ENCODE measurements around the gene PRDM10.

Gene PRDM10

DNA sequence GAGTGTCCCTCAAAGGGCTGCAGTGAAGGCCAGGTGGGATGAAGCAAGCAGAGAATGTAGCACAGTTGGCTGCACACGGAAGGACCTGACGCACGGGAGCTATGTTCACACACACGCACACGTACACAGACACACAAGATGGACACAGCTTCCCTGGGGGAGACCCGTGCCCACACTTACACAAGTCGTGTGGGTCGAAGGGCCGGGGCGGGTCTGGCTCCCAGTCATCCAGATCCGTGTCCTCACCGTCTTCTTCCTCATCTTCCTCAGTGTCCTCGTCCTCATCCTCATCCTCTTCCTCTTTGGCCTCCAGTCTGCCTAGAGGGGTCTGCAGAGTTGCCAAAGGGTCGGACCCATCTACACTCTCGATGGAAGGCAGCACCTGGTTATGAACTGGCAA is 55.7 kb downstream of the PRDM10 start:
- DNase-seq (ENCODE audit: low spot score) = no peak
- FAIRE-seq = no peak

DNA sequence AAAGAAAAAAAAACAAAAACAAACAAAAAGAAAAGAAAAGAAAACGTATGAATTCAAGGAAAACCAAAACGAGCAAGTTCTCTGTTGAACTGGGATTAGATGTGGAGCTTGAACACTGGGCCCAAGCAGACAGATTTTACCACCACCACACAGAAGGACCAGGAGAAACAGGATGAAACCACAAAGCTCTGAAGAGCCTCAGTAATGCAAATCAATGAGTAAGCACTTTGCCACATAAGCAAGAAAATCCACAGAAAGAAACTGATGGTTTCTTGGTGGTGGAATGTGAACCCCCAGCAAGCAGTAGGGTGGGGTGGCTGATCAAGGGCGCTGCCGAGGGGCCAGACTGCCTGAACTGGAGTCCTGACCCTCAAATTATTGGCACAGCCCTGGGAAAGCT is 56.4 kb downstream of the PRDM10 start:
- FAIRE-seq (no peak), DNase-seq (ENCODE audit: low spot score) (no peak)

DNA sequence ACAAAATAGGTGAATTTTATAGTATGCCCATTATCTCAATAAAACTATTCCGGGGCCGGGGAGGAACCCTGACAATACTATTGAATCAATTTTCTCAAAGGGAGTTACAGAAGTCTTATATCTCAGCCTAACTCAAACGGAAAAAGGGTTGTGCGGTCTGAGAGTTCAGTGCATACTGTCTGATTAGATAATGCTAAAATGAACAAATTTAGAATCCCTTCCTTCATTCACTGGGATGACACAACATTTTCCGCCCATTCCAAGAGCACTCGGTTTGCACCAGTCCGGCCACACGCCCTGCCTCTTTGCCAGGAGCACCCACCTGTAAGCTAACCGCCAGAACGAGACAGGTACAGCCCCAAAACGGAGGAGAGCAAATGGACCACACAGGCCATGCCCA is 57.3 kb downstream of the PRDM10 start:
- DNase-seq (ENCODE audit: low spot score) (no peak), FAIRE-seq (no peak)

DNA sequence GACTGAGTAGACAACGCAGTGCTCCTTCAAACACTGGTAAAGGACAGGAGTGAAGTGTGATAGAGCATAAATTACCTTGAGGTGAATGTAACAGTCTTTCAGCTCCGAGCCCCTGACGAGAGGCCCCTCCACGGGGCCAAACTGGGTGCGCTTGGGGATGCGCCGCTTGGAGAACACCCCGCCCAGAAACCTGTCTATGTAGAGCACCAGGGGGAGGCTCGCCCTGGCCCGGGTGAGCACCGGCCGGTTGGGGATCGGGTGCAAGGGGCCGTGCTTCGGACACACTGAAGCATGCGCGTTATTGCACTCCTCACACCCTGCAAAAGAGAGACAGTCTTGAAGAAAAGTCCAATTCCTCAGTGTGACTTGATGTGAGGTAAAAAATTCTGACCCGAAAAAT is 57.9 kb downstream of the PRDM10 start:
- DNase-seq (ENCODE audit: low spot score) (no peak), FAIRE-seq (no peak)

DNA sequence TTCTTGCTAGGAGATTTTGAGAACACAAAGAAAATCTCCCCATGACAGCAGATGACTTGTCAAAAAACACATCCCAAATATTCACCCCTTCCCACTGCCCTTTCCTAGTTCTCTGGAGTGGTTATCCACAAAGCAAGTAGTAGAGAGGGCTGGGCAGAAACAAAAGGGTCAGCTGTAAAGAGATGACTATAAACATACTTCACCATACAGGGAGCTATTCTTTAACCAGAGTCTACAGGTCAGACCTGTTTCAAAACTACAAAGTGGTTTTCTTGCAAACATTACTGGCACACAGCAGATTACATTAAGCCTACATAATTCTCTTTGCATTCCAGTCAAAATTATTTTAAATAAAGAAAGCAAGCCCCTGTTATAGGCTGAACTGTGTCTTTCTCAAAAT is 59.6 kb downstream of the PRDM10 start:
- DNase-seq (ENCODE audit: low spot score) (no peak), FAIRE-seq (no peak)

DNA sequence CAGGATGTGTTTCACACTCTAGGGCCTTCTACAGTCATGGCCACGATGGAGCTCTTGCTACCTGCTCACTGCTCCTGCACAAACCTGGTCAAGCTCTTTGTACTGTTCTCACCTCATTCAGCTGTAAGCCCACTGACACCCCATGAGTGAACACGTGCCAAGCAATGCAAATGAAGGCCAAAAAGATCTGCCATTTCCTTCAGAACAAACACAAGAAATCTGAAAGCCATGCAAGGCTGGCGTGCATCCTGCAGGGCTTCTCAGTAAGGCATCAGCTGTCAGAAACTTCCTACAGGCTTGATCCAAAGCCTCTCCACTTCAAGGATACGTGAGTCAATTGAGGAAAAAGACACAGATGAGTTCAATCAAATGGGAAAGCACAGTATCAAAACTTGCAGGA is 63.1 kb downstream of the PRDM10 start:
- FAIRE-seq (no peak), DNase-seq (ENCODE audit: low spot score) (no peak)

DNA sequence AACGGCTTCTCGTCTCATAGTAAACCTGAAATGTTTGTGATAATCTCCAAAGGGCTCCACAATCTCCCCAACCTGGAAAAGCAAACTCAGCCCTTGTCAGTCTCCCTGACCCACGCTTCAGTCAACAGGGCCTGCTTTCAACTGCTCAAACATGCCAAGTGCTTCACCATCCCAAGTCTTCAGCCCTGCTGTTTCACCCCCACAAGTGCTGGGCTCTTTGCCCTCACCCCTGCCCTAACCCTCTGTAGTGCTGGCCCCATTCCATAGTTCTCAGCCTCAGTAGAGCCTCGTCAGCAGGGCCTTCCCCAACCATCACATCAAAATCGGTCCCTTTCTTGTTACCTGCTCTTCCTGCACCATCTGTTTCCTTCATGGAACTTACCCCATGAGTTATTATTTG is 63.9 kb downstream of the PRDM10 start:
- FAIRE-seq (no peak), DNase-seq (ENCODE audit: low spot score) (no peak)

DNA sequence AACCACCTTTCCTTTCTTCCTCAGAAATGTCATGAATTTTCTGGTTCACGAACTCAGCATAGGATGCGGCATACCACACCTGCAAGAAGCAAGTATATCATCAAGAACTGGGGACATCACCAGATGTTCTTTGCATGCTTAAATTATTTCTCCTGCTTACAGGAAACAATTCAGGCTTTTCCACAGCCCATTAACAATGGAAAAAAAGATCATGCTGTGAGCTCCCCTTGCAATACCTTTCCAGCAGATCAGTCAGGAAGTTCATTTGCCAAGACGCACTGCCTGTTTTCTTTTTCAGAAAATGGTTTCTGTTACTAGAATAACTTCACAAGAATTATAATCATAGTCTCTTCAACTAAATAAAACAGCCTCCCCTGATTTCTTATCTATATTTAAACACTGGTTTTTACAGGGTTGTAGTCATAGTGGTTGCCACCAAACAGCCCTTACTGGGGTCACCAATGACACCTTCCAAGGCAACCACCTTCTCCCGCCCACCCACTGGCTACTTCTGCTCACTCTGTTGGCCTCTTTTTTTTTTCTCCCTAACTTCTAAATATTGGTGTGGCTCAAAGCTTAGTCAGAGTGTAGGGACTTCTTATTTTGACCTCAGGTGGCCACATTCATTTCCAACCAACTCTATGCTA is 64.9 kb downstream of the PRDM10 start:
- no peak for FAIRE-seq

DNA sequence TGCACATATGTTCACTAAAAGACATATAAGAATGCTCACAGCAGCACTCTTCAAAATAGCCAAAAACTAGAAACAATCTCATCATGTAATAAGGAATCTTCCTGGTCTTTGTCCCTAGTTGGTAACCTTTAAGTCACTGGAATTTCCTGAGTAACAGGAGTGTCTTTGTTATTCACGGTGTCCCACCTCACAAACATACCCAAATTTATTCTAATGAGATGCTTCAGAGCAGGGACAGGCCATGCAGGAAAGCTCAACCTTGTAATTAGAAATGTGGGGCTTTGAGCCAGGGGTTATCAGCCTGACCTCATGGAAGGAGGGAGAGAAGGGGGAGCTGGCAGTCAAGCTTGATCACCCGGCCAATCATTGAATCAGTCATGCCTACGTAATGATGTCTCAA is 66.9 kb downstream of the PRDM10 start:
- DNase-seq (ENCODE audit: low spot score) = no peak
- FAIRE-seq = no peak

More for the DNA sequence above, 64.9 kb downstream of the PRDM10 start:
- no peak for DNase-seq (ENCODE audit: low spot score)

DNA sequence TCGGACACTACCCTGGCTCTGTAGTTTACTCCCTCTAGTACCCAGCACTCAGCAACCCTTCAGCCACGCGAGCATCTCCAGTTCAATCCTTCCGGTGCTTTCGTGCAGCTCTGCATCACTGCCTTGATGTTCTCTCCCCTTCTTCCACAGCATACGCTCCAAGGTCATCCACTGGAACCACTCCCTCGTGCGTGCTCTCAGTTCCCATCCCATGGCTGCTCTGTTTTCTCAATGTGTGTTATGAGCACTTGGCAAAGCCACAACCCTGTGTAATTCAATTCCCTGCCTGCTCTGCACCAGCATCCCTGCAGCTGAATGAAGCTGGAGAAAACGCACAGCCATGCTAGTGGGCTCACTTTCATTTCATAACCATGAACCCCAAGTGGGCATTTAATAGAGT is 68.7 kb downstream of the PRDM10 start:
- no peak for DNase-seq (ENCODE audit: low spot score)

DNA sequence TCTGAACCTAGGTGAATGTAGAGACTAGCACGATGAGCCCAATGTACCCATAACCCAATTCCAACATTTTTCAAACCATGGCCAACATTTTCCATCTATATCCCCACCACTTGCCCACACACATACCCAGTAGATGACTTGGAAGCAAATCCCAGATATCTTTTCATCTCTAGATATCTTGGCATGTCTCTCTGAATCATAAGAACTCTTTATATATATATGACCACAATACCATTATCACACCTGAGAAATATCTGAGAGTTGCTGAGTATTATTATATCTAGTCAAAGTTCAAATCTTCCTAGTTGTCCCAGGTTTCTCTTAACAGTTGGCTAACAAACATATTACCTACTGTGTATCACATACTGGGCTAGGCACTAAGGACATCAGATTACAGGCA is 69.4 kb downstream of the PRDM10 start:
- FAIRE-seq (no peak), DNase-seq (ENCODE audit: low spot score) (no peak)

More for the DNA sequence above, 68.7 kb downstream of the PRDM10 start:
- FAIRE-seq = no peak

DNA sequence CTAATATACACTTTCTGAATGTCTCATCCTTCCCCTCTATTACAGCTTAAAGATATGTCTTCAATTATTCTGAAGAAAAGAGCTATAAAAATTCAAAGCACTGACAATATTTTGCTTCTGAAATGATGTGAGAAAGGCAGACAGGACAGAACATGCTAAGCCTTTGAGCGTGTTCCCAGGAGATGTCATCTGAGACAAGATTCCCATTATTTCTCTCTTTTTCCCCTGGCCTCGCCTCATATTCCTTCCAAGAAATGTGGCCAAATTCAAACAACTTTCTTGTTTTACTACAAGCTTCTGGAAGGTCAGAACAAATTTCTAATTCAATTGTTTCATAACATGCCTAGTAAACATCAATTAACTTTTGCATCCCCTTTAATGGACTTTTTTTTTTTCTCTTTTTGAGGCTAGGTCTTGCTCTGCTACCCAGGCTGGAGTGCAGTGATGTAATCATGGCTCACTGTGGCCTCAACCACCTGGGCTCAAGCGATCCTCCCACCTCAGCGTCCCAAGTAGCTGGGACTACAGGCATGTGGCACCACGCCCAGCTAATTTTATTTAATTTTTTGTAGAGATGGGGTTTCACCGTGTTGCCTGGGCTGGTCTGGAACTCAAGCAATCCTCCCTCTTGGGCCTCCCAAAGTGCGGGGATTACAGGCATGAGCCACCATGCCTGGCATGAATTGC is 70.1 kb downstream of the PRDM10 start:
- FAIRE-seq (no peak), DNase-seq (ENCODE audit: low spot score) (no peak)

DNA sequence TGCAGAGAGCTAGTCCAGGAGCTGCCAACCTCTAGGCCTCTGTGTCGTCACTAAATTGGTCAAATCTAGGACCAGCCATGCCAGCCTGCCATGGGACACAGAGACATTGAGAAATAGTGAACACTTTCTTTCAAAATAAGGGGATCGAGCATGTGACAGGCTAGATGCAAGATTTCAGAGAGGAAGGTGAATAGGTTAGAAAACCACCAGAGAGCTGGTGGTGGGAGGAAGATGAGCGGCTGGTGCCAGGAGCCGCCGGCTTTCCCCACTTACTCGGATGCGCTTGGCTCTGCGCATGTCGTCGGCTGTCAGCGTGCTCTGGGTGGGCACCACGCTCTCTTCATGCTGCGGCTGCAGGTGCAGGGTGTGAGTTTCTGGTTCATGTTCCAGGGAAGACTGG is 71.9 kb downstream of the PRDM10 start:
- FAIRE-seq (no peak), DNase-seq (ENCODE audit: low spot score) (no peak)

DNA sequence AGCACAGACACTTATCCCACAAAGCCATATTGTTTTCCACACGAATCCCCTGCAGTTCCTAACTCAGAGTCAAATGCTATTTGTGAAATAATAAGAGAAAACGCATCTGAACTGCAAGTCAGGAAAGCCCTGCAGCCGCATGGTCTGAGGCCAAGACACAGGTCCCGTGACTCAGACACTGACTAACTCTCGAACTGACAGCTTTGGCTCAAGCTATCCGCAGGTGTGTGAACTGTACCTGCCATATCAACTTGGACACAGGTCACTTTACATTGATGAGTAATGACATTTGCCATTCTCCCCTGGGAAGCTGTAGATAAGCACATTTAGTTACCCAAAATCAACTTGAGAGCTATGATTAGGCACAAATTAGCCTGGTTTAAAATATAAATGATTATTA is 72.3 kb downstream of the PRDM10 start:
- no peak for DNase-seq (ENCODE audit: low spot score)
- FAIRE-seq = no peak

DNA sequence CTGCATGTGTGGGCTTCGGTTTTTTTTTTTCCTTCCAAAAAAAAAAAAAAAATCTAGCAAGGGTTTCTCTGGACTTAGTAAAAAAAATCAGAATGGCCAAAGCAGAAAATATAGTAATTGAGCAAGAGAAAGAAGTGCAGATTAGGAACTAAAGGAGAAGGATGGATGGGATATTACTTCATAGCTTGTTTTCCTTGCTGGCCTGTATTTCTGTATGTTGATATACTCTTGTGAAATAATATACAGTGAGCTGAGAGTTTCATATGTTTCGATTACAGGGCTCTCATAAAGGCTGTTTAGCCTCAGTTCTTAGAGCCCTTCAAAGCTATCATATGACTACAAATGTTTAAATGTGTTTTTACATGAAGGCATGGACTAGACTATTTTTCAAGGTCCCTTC is 72.9 kb downstream of the PRDM10 start:
- FAIRE-seq (no peak), DNase-seq (ENCODE audit: low spot score) (no peak)

DNA sequence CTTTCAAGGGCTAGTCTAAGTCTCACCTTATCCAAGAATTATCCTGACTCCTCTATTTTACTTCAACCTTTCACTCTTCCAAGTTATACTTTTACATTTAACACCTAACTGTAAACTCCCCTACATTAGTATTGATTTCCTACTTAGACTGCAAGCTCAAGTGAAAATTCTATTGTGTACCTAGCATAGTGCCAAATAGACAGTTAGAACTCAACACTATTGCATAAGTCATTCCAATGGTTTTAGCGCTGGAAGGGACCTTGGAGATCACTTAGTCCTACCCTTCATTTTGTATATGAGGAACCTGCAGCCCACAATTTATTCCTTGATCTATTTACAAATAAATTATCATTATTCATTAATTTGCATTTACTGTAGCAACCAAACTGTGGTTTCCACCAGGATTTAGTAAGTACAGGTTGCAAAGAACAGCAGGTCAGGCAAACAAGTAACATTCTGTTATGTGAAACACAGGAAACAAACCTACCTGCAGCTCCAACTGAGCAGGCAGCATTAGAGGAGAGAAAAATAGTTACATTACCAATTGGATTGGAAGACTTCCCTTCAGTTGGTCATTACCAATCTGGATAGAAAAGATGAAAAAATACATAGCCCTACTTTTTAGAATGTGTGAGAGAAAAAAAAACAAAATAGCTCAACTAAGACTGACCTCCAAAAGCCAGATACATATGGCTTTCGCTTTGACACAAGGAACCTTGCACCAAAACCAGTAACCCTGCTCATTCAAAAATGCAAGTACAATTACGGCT is 73.5 kb downstream of the PRDM10 start:
- DNase-seq (ENCODE audit: low spot score) = no peak
- no peak for FAIRE-seq

DNA sequence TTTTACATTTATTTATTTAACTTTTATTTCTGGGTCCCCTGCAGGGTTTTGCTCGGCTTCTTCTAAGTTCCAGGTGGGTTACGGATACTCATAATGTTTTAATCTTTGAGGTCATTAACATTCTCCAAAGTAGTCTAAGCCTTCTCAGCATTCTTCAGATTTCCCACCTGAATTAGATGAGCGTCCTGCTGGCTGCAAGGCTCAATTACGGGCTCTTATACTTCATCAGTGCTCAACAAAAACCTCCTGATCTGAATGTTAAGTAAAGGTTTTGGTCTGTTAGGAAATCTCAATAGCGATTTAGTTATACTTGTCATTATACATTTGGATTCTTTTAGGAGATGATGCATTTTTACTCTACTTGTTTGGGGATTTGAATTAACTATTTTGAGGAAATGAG is 80.0 kb downstream of the PRDM10 start:
- no peak for FAIRE-seq
- no peak for DNase-seq (ENCODE audit: low spot score)

DNA sequence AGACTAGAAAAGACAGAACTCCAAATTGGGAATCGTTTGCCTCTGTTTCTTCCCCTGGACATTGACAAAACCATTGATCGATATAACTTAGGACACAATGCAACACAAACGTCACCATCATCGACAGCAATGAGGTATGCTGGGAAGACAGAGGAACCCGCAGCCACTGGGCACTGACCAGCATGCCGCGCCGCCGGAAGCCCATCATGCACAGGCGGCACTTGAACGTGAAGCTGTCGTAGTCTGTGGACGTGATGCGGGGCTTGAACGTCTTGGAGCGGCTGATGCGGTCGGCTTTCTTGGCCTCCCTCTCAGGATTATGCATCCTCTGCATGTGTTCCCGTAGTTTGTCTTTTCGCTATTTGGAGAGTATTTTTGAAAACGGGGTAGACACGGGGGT is 84.3 kb downstream of the PRDM10 start:
- no peak for FAIRE-seq
- no peak for DNase-seq (ENCODE audit: low spot score)

DNA sequence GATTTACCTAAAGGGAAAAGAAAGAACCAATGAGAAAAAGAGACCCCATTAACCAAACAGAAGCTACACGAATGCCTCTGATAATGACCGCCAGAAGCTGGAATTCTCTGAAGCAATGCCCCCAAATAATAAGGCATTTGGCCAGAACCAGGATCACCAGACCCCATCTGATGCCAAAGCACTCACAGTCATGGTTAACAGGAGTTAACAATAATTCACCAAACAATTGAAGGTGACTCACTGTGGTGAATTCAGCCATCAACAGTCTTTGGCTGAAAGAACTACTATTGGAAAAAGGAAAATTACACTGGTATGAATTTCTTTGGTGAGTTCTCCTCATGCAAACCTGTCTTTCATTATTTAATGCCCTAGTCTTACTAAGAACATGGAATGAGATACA is 85.4 kb downstream of the PRDM10 start:
- no peak for DNase-seq (ENCODE audit: low spot score)
- no peak for FAIRE-seq

DNA sequence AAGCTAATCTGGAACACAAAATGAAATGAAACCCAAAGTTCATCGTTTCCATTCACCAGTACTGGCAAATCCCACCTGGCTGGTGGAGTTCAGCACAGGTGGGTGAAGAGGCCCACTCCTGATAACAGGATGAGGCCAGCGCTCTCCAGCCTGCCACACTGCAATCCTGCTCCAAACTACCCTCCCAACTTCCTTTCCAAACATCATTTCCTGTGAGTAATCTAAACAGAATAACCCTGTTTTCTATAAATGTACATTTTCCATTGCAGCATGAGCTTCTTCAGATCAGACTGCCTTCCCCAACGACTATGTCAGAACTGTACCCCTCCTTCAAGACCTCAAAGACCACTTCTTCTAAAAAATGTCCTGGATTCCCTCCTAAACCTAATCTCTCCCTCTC is 91.3 kb downstream of the PRDM10 start:
- DNase-seq (ENCODE audit: low spot score) (no peak), FAIRE-seq (no peak)

DNA sequence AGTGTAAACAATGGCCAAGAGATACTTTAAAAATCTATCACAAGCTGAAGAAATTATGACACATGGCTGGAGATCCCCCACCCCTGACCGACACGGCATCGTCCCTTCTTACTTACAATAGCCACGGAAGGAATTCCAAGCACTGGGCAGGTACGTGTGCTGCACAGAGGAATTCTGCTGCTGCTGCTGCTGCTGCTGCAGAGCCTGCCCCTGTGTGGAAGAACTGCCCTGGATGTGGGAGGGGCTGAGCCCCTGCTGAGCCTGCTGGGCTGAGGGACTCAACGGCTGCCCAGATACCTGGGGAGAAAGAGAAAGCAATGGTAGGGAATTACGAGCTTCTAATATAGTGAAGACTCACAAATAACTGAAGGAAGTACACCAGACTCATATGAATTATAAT is 92.3 kb downstream of the PRDM10 start:
- FAIRE-seq = no peak

DNA sequence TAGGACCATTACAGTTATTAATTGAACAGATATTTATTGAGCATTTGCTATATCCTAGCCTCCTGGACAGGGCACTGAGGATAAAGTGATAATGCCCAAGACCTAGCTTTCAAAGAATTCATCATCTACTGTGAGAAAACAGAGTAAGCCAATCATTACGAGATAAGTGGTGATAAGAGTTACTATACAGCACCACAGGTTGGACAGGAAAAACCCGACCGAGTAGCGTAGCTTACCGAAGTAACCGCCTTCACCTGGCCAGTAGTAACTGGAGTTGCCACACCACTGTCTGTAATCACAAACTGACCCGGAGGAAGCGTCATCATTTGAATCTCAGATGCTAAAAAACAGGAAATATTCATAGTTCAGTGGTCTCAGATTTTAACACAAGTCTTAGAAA is 97.2 kb downstream of the PRDM10 start:
- FAIRE-seq (no peak), DNase-seq (ENCODE audit: low spot score) (no peak)

More for the DNA sequence above, 92.3 kb downstream of the PRDM10 start:
- DNase-seq (ENCODE audit: low spot score) = no peak

DNA sequence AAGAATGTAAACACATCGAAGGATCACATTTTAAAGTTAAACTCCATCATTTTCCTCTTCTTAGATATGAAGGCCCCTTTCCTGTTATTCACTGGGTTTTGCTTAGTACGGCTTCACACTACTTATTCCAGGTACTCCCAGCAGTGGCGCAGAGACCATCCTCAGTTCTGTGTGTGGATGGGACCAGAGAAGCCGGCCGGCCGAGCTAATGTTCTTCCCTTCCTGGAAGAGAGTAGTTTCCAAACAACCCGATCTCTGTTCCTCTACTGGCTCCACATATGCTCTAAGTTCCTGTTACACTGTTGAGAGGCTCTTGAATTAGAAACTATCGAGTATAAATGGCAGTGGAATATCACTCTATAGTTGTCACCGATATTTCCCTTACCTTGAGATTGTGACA is 106.6 kb downstream of the PRDM10 start:
- FAIRE-seq = no peak
- DNase-seq (ENCODE audit: low spot score) = no peak
